ENCODE measurements around the gene MROH2A.

DNA sequence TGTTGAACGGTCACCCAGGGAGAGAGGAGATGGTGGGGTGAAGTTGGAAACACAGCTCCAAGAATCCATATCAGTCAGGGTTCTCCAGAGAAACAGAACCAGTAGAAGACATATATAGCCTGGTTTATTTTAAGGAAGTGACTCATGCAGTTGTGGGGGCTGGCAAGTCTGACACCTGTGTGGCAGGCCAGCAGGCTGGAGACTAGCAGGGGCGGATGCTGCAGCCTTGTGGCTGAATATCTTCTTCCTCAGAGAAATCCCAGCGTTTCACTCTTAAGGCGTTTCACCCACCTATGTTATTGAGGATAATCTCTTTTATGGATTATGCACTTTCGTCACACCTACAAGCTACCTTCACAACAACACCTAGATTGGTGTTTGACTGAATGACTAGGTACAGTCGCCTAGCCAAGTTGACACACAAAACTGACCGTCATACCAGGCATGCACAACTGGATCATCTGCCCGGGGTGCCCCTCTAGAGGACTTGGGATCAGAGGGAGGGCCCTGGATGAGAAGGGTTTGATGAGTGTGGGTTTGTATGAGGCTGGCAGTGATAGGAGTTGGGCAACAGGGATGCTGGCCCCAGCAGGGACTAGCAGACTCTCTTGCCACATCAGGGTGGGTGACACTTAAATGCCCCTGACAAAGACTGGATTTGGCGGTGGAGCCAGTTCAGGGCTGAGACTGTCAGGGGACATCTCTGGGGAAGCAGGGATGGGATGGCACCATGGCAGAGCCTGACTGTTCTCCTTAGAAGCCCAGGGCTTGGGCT is 23.4 kb downstream of the MROH2A start:
- TF ChIP-seq, protein P1, sequence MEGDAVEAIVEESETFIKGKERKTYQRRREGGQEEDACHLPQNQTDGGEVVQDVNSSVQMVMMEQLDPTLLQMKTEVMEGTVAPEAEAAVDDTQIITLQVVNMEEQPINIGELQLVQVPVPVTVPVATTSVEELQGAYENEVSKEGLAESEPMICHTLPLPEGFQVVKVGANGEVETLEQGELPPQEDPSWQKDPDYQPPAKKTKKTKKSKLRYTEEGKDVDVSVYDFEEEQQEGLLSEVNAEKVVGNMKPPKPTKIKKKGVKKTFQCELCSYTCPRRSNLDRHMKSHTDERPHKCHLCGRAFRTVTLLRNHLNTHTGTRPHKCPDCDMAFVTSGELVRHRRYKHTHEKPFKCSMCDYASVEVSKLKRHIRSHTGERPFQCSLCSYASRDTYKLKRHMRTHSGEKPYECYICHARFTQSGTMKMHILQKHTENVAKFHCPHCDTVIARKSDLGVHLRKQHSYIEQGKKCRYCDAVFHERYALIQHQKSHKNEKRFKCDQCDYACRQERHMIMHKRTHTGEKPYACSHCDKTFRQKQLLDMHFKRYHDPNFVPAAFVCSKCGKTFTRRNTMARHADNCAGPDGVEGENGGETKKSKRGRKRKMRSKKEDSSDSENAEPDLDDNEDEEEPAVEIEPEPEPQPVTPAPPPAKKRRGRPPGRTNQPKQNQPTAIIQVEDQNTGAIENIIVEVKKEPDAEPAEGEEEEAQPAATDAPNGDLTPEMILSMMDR (IDR thresholded peaks at IDR 0.05) = no peak
- TF ChIP-seq POLR2AphosphoS5 (IDR thresholded peaks at IDR 0.05) (no peak), POLR2A (IDR thresholded peaks at IDR 0.05) (no peak), EP300 (IDR thresholded peaks at IDR 0.05) (no peak)

Data from stomach (tissue), 4 donors.